Activated naive CD4-positive, alpha-beta T cell treated with anti-CD3 and anti-CD28 coated beads, Interleukin-2, amount 50 U/mL, for 72 hours (primary cell): Measurements from ENCODE around the gene MRPL27. TPM values are rescaled to one million over a fixed set of nuclear protein-coding genes. Genes with fewer than 3 reads are reported as not detected.

Experiments used
- ATAC-seq, 2 donors: fragments of 150-1000 bp; cut with Tn5 transposase; 2 replicates each; pipeline ENCODE4 v1.10.0; 2021; ENCODE audit warnings: mild to moderate bottlenecking in 2 of 2, moderate library complexity in 2 of 2
- DNase-seq, 2 donors: peaks; one replicate each; pipeline ENCODE4 v3.0.0; 2021 to 2022; ENCODE audit warnings: low spot score in 2 of 2
- H3K27ac Mint-ChIP-seq, 2 donors: one replicate each; pipeline ENCODE4 v1.8.0; 2022; ENCODE audit warnings: mild to moderate bottlenecking in 2 of 2, mixed read lengths in 2 of 2
- H3K36me3 Mint-ChIP-seq, 2 donors: one replicate each; pipeline ENCODE4 v1.8.0; 2022; ENCODE audit warnings: mixed read lengths in 2 of 2
- H3K9me3 Mint-ChIP-seq, 2 donors: one replicate each; pipeline ENCODE4 v1.8.0; 2022; ENCODE audit warnings: mixed read lengths in 2 of 2
- total RNA-seq, 2 donors: library from RNA; stranded (reverse); gene quantifications; one replicate each; pipeline ENCODE4 v1.2.3, GENCODE V29; 2022

The MRPL27 gene
- total RNA-seq, 2 donors from 2014 or later, result 63.6 to 91.4 TPM

DNA sequence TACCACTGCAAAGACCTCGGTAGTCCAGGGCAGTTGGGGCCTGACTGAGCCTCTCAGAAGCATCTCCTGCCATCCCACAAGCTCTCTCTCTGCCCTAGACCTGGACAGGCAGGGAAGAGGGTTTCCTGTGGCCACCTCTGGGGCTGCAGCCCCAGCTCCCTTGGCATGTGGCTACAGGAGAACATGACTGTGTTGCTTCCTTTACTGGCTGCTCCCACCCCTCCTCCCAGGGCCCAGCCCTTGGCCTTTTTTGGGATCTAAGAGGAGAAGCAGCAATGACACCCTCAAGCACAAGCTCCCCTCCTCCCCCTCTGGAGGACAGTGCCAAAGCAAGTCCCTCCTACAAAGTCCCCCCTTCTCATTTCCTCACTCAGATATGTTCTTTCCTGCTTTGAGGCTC is 5.6 kb downstream of the MRPL27 start:
- Mint-ChIP-seq H3K27ac (peak overlapping the region in 1 of 2 donors; percentile 60), H3K9me3 (no peaks in the 10 kb centered on the region), H3K36me3 (peaks cover 13 to 24% of the 10 kb centered on the region in 2 donors)
- DNase-seq (no peak), ATAC-seq (no peak)

DNA sequence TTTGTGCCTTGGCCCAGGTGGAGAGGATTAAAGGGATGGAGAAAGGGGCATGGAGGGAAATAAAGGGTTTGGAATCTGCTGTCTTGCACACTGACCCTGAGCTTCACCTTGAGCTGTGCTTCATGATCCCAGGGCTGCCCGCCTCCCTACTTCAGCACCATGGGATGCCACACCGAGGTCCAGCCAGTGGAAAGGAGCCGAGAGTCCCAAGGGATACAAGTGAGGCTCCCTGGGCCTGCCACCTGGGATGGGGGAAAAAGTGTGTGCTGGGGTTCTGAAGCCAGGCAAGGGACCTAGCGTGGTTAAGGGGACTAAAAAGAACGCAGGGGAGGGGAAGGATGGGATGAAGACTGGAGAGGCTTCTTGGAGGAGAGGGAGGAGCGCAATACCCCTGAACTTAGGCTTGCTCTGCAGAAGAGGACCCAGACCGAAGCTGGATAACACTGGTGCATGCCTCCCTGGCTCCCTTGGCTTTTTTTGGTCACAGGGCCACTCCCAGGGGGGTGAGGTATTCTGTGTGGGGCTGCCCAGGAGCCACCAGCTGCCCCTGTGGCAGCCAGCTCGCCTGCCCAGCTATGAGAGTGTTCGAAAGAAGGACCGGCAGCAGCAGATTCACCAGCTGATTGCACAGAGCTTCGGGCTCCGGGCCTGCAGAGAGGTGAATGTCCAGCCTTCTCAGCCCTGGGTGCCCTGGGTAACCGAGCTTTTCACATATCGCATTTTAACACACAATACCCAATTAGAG is 7.2 kb downstream of the MRPL27 start:
- Mint-ChIP-seq H3K27ac (peak overlapping the region; percentile 7 to 91), H3K36me3 (peaks cover 0 to 10% of the 10 kb centered on the region in 2 donors), H3K9me3 (no peaks in the 10 kb centered on the region)
- DNase-seq, result no peak
- ATAC-seq, result no peak

DNA sequence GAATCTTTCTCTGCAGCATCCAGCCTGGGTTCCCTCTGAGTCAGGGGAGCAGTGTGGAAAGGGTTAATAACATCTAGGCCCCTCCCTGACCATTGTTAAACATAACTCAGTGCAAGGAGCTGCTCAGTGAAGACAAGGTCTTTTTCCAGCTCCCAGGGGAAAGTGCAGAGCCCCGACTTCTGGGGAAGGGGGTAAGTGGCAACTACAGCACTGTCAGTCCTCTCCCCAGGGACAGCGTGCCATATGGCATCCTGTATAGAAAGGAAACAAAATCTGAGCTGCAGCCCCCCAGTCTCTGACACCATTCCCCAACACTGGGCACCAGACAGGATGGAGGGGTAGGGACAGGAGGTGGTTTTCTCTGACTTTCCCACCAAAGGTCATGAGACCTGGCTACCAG is 7.8 kb downstream of the MRPL27 start:
- H3K9me3 Mint-ChIP-seq, result no peaks in the 10 kb centered on the region
- DNase-seq (no peak), ATAC-seq (no peak)
- peak overlapping the region; percentile 7 to 91 for H3K27ac Mint-ChIP-seq
- H3K36me3 Mint-ChIP-seq, result peaks cover 0 to 10% of the 10 kb centered on the region in 2 donors

DNA sequence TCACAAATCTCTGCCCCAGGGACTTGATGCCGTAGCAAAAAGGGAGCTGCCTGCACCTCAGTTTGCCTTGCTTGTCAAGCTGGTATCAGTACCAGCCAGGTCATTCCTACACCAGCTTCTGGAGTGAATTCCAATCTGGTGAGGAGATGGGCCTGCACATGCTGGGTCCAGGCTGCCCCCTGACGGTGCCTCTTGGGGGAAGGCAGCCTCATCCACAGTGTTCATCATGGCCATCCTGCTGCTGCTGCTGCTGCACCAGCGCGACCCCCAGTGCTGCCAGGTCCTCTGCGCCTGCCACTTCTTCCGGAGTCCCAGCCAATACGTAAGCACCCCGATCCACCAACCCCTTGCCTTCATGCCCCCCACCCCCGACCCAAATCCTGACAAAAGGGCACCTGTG is 8.3 kb downstream of the MRPL27 start:
- no peak for DNase-seq
- H3K36me3 Mint-ChIP-seq, result peaks cover 0 to 10% of the 10 kb centered on the region in 2 donors
- no peaks in the 10 kb centered on the region for H3K9me3 Mint-ChIP-seq
- H3K27ac Mint-ChIP-seq, result peak overlapping the region in 1 of 2 donors; percentile 77
- ATAC-seq, result no peak

DNA sequence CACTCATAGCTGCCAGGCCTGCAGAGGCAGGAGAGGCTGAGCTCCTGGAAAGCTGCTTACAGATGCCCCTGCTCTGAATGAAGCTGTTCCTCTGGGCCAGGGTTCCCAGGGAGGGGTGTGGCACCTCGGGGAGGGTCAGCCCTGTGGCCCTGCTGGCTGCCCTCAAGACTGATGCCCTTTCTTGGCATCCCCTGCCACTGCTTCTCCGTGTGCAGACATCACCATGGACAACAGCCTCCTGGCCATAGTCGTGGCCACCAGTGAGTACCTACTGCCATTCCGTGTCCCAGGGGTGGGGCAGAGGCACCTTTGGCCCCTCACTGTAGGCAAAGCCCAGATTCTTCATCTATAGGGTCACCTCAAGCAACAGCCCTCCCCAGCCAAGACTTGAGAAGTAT is 8.9 kb downstream of the MRPL27 start:
- Mint-ChIP-seq H3K9me3 (no peaks in the 10 kb centered on the region), H3K36me3 (peaks cover 0 to 10% of the 10 kb centered on the region in 2 donors), H3K27ac (peak overlapping the region in 1 of 2 donors; percentile 50)
- DNase-seq (no peak), ATAC-seq (no peak)

DNA sequence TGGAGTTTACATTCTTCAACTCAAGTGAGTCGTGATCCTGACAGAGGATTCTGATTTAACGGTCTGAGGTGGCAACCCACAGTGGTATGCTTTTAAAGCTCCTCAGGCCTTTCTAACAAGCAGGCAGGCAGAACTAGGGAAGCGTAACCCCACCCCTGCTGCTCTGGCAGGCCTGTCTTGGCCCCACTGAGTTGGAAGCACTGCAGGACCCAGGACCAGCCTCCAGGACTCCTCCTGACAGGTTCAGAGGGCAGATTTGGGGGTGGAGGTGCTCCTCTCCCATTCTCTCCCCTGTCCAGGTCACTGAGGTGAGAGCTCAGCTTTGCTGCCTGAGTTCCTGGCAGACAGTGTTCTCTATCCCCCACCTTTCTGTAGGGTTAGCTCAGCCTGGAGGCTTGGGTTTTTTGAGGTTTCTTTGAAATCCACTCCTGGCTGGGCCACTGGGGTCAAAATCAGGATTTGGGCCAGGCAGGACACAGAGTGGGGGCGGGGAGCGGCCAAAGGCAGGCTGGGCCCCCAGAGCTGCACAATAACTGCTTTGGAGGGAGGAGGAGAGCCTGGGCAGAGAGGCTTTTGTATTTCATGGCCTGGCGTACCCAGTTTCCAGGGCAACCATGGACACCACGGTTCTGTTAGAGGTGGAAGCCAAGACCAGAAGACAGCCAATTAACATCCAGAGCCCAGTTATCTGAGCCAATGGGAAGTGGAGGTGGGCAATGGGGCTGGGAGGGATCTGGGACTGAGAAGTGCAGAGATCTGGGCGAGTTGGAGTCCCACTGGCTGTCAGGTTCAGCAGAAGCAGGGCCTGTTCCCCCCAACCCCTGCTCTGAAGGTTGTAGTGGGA is 9.5 kb downstream of the MRPL27 start:
- no peak for ATAC-seq
- Mint-ChIP-seq H3K36me3 (peaks cover 0 to 10% of the 10 kb centered on the region in 2 donors), H3K27ac (peak overlapping the region in 1 of 2 donors; percentile 77), H3K9me3 (no peaks in the 10 kb centered on the region)
- no peak for DNase-seq

DNA sequence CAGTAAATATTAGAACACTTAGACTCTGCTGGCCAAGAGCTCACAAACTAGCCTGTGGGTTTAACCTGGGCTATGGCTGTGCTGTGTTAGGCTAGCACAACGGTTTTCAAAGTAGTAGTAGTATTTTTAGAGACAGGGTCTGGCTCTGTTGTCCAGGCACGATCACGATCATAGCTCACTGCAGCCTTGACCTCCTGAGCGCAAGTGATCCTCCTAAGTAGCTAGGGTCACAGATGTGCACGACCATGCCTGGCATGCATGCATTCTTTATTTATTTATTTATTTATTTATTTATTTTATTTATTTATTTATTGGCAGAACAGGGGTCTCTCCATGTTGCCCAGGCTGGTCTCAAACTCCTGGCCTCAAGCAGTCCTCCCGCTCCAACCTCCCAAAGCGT is 10.3 kb downstream of the MRPL27 start:
- Mint-ChIP-seq H3K27ac (no peak overlapping the region), H3K9me3 (no peaks in the 10 kb centered on the region), H3K36me3 (peaks cover 0 to 2% of the 10 kb centered on the region in 2 donors)
- ATAC-seq (no peak), DNase-seq (no peak)

DNA sequence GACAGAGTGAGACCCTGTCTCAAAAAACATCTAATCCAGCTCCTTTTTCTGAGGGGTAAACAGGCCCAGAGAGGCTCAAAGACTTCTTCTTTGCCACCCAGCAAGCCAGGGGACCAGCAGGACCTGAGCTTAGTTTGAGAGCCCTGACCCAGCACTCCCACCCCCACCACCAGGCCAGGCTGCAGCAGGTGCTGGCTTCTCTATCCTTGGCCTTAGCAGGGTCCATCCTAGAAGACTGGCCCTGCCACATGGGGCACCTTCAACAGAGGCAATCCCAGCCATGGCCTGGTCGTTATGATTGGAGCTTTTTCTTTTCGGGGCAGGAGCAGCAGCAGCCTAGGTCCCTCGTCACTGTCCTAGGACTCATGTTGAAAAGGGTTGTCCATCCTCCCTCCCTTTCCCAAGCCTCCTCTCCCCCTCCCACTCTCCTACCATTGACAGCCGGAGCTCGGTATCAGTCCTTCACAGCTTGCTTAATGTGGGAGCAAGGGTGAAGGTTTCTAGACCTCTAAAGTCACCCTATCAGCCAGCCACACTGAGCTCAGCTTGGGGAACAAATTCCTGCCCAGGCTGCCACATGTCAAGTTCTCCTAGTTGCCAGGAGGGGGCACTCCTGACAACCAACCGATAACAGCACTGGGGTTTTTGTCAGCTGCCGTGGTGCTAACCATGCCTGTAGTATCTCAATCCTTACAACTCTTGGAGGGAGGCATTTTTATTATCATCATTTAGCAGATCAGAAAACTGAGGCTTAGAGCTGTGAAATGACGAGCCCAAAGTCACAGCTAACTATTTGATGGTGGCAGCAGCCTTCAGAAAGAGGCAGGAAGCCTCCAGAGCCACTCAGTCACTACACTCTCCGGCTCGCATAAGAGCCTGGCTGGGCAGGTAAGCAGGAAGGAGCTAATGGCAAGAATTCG is 11.2 kb downstream of the MRPL27 start:
- peak overlapping the region; percentile 80 to 92 for H3K27ac Mint-ChIP-seq
- ATAC-seq (peak; percentile 72 to 73), DNase-seq (peak; percentile 51)
- no peaks in the 10 kb centered on the region for H3K36me3 Mint-ChIP-seq
- no peaks in the 10 kb centered on the region for H3K9me3 Mint-ChIP-seq

DNA sequence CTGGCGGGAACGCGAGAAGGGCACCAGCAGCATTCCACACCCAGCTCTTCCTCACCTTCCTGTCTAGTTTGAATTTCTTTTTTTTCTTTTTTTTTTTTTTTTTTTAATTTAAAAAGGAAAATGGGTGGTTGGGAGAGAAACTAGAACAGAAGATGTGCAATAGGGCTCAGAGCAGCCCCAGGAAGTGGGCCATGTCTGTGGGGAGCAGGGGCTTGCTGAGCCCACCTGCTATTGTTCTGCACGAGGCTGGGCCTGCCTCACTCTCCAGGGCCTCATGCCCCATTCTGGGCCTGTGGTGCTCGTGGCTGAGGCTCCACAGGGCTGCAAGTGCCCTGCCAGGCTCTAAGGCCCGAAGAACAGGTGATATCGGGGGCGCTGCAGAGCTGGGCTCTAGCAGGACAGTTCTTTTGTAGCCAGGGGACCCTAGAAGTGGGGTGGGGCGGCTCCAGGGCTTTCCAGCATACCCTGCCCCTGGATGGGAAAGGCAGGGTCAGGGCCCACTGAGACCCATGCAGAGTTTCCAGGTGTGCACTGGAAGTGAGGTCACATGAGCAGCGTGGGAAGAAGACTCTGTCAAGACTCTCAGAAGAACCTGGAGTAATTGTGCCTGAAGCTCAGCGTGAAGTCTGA is 12.4 kb downstream of the MRPL27 start:
- Mint-ChIP-seq H3K36me3 (no peaks in the 10 kb centered on the region), H3K9me3 (no peaks in the 10 kb centered on the region), H3K27ac (peak overlapping the region in 1 of 2 donors; percentile 41)
- ATAC-seq (no peak), DNase-seq (no peak)

DNA sequence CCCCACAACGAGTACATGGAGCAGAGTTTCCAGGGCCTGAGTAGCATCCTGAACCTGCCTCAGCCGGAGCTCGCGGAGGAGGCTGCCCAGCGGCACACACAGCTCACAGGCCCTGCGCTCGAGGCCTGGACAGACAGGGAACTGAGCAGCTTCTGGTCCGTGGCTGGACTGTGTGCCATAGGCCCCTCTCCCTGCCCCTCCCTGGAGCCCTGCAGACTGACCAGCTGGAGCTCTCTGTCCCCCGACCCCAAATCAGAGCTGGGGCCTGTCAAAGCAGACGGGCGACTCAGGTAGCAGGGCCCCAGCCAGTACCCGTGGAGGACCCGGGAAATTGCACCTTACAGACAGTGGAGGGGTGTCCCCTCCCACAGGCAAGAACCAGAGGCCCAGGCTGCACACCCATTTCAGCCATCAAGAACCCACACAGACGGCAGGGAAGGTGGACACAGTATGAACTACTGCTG is 13.0 kb downstream of the MRPL27 start:
- ATAC-seq (no peak), DNase-seq (no peak)
- Mint-ChIP-seq H3K36me3 (no peaks in the 10 kb centered on the region), H3K27ac (peak overlapping the region in 1 of 2 donors; percentile 41), H3K9me3 (no peaks in the 10 kb centered on the region)

DNA sequence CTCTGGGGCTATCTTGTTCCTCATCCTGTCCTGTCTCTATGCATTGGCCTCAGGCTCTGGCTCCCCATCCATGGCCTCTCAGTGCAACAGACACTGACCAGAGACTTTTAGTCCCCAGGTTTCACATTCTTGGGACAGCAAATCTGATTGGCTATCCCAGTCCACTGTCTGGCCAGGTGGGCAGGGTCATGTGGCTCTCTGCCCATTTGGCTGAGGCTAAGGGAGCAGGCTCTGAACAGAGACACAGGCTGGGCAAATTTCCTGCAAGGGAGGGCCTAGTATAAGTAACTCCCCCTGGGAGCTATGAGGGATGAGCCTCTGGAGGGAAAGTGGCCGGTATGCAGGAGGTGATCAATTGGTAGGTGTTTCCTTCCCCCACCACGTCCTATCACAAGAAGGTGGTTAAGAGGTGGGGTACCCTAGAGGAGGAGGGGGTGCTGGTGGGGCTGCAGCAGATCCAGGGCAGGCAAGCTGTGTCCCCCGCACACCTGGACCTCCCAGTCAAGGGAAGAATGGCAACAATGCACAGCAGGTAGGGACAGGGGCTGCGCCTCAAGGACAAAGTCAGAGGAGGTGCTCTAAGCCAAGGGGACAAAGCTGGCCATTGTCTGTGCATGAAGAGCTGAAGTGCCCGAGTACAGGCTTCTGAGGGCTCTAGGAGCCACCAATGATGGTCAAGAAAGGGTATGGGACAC is 13.8 kb downstream of the MRPL27 start:
- DNase-seq (peak in 1 of 2 donors; percentile 25), ATAC-seq (no peak)
- H3K36me3 Mint-ChIP-seq, result no peaks in the 10 kb centered on the region
- peak overlapping the region in 1 of 2 donors; percentile 88 for H3K27ac Mint-ChIP-seq
- H3K9me3 Mint-ChIP-seq, result no peaks in the 10 kb centered on the region

DNA sequence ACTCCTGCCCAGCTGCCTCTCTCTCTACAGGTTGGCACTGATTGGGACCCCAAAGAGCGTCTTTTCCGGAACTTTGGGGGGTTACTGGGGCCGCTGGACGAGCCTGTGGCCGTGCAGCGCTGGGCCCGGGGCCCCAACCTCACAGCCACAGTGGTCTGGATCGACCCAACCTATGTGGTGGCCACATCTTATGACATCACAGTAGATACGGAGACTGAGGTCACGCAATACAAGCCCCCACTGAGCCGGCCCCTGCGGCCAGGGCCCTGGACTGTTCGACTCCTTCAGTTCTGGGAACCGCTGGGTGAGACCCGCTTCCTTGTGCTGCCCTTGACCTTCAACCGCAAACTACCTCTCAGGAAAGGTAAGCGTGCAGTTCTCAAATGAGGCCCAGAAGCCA is 14.8 kb downstream of the MRPL27 start:
- no peak for DNase-seq
- ATAC-seq, result no peak
- Mint-ChIP-seq H3K27ac (no peak overlapping the region), H3K36me3 (no peaks in the 10 kb centered on the region), H3K9me3 (no peaks in the 10 kb centered on the region)

DNA sequence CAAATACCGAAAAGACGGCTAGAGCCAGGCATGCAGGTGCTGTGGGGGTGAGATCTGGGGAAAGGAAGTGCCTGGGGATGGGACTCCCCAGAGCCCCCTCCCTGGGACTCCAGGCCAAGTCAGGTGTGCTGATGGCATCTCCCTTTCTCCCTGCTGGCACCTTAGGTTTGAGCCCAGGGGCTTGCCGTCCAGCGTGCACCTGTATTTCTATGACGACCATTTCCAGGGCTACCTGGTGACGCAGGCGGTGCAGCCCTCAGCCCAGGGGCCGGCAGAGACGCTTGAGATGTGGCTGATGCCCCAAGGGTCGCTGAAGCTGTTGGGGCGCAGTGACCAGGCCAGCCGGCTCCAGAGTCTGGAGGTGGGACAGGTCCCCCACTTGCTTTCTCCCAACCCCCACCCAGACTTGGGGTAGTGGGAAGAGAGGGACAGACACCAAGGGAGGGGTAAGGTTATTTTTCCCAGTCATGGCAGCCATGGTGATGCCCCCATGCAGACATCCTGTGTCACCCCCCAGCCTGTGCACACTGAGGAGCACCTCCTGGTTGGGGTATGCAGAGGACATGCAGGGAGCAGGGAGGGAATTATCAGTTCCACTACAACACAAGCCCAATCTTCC is 16.0 kb downstream of the MRPL27 start:
- no peaks in the 10 kb centered on the region for H3K9me3 Mint-ChIP-seq

DNA sequence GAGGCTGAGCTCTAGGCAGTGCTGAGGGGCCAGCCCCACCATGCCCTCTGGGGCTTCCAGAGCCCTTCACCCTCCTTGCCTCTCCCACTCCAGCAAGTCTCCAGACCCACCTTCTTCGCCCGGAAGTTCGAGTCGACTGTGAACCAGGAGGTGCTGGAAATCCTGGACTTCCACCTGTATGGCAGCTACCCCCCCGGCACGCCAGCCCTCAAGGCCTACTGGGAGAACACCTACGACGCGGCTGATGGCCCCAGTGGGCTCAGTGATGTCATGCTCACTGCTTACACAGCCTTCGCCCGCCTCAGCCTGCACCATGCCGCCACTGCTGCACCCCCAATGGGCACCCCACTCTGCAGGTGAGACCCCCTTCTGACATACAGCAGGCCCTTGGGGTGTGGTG is 16.6 kb downstream of the MRPL27 start:
- peak in 1 of 2 donors; percentile 30 for DNase-seq
- ATAC-seq, result no peak
- no peaks in the 10 kb centered on the region for H3K9me3 Mint-ChIP-seq

More for the DNA sequence above, 16.0 kb downstream of the MRPL27 start:
- no peak overlapping the region for H3K27ac Mint-ChIP-seq
- H3K36me3 Mint-ChIP-seq, result no peaks in the 10 kb centered on the region
- ATAC-seq (no peak), DNase-seq (no peak)

DNA sequence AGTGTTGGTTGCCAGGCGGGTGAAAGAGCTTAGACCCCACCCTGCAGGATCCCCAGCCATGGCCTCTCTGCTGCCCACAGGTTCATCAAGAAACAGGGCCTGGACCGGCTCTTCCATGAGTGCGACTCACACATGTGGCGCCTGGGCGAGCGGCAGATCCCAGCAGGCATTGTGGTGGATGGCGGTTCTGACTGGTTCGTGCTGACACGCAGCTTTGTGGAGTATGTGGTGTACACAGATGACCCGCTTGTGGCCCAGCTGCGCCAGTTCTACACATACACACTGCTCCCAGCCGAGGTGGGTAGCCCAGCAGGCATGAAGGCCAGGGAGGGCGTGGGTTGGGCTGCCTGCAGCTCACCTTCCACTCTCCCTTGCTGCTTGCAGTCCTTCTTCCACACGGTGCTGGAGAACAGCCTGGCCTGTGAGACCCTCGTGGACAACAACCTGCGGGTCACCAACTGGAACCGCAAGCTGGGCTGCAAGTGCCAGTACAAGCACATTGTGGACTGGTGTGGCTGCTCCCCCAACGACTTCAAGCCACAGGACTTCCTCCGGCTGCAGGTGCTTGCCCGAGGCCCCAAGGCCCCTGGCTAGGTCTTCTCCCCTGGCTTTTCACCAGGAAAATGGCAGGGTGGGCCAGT is 17.2 kb downstream of the MRPL27 start:
- peak in 1 of 2 donors; percentile 30 for ATAC-seq
- Mint-ChIP-seq H3K27ac (no peak overlapping the region), H3K9me3 (no peaks in the 10 kb centered on the region), H3K36me3 (no peaks in the 10 kb centered on the region)
- peak in 1 of 2 donors; percentile 54 for DNase-seq

More for the DNA sequence above, 16.6 kb downstream of the MRPL27 start:
- Mint-ChIP-seq H3K36me3 (no peaks in the 10 kb centered on the region), H3K27ac (no peak overlapping the region)
